HL-60 (cell line): ENCODE measurements around the gene AIFM1.

Experiments used
- CTCF ChIP-seq: IDR thresholded peaks from one replicate; pipeline ENCODE4 v1.5.1; 2011; ENCODE audit warnings: low read length, control low read depth, inconsistent platforms; ENCODE audit not compliant: insufficient read depth
- GABPA ChIP-seq: IDR thresholded peaks from 2 replicates; pipeline ENCODE4 v1.6.1; 2012; ENCODE audit warnings: low read depth
- POLR2AphosphoS5 ChIP-seq: IDR thresholded peaks from 2 replicates; pipeline ENCODE4 v1.6.1; 2012; ENCODE audit warnings: low read depth
- REST ChIP-seq: IDR thresholded peaks from 2 replicates; pipeline ENCODE4 v1.6.1; 2012; ENCODE audit warnings: low read depth; ENCODE audit not compliant: insufficient replicate concordance
- SPI1 ChIP-seq: IDR thresholded peaks from 2 replicates; pipeline ENCODE4 v1.6.1; 2012; ENCODE audit warnings: low read depth, mild to moderate bottlenecking, borderline replicate concordance

GRCh38 chrX:130119312-130119898 lies 46.2 kb downstream of the AIFM1 start:
- TF ChIP-seq CTCF (no peak), POLR2AphosphoS5 (no peak), GABPA (no peak), REST (no peak), SPI1 (no peak)
